Stomach (tissue), 9 donors: ENCODE measurements around the gene GSTO2. TPM values are rescaled to one million over a fixed set of nuclear protein-coding genes. Genes with fewer than 3 reads are reported as not detected.

ENCODE experiments used
- DNase-seq, 2 donors: peaks; one replicate each; pipeline versions ENCODE4 v3.0.0 to v3.0.0-alpha.2; 2013 to 2019
- H3K27ac ChIP-seq, 5 donors: fragments of 200-600 bp in 4 of 5; sonication (generic) in 4 of 5; one replicate each; pipeline ENCODE4 v1.5.1; 2013 to 2019; ENCODE audit warnings: mild to moderate bottlenecking in 1 of 5, moderate library complexity in 1 of 5
- H3K27me3 ChIP-seq, 3 donors: fragments of 200-600 bp; sonication (generic); one replicate each; pipeline ENCODE4 v1.5.1; 2017 to 2019; ENCODE audit warnings: mixed run types in 1 of 3
- H3K36me3 ChIP-seq, 4 donors: fragments of 200-600 bp; sonication (generic); 1 replicate in 3 of 4; 2 replicates in 1 of 4; pipeline ENCODE4 v1.5.1; 2016 to 2019
- H3K4me1 ChIP-seq, 4 donors: fragments of 200-600 bp; sonication (generic); one replicate each; pipeline ENCODE4 v1.5.1; 2016 to 2019
- H3K4me3 ChIP-seq, 4 donors: fragments of 200-600 bp; sonication (generic) in 3 of 4; one replicate each; pipeline ENCODE4 v1.5.1; 2016 to 2019; ENCODE audit warnings: mild to moderate bottlenecking in 1 of 4
- H3K9me3 ChIP-seq, 4 donors: fragments of 200-600 bp; sonication (generic); one replicate each; pipeline ENCODE4 v1.5.1; 2016 to 2019
- EP300 ChIP-seq: sonication (generic); formaldehyde crosslinking; IDR thresholded peaks from one replicate; pipeline ENCODE4 v1.6.1; 2017; ENCODE audit warnings: antibody characterized with exemption
- POLR2A ChIP-seq, 4 donors: fragments of 450-650 bp; IDR thresholded peaks; one replicate each; pipeline ENCODE4 v1.6.1; 2016; ENCODE audit warnings: antibody characterized with exemption in 4 of 4, control low read depth in 2 of 4, mild to moderate bottlenecking in 1 of 4, moderate library complexity in 1 of 4
- POLR2AphosphoS5 ChIP-seq, 3 donors: sonication (generic); formaldehyde crosslinking; IDR thresholded peaks; one replicate each; pipeline ENCODE4 v1.6.1; 2016; ENCODE audit warnings: antibody characterized with exemption in 3 of 3
- WGBS, 5 donors: extraction: QIAGEN DNeasy Blood & Tissue Kit in 3 of 5; methylation state at CpG; one replicate each; pipeline versions ENCODE4 v1.1.5 to v1.1.7; 2013 to 2018; 5-methylcytosine and 5-hydroxymethylcytosine counted together
- intact Hi-C: fragments of 100-400 bp; cut with DNase I; formaldehyde crosslinking; loops from one replicate; pipeline ENCODE4 v1.15.1; 2023; ENCODE audit warnings: low total_unique reads
- polyA plus RNA-seq, 3 donors: library from polyadenylated mRNA; stranded (reverse); fragments of 200-250 nt; gene quantifications; one replicate each; pipeline ENCODE4 v1.2.3, GENCODE V29; 2013
- total RNA-seq, 5 donors: library from RNA; depleted of rRNA; stranded (reverse); fragments of >200 nt; gene quantifications; one replicate each; pipeline versions ENCODE4 v1.1.0 to v1.2.3, GENCODE V29; 2014 to 2016
- TF ChIP-seq, protein P1 (sequence below), 7 experiments: fragments of 450-650 bp in 4 of 7; fragments of 200-600 bp in 3 of 7; sonication (generic) in 3 of 7; IDR thresholded peaks; one replicate each; pipeline ENCODE4 v1.5.1; 2016 to 2019; ENCODE audit warnings: antibody characterized with exemption in 7 of 7, control low read depth in 2 of 7, mild to moderate bottlenecking in 1 of 7
- donor health status: healthy with polysubstance abuse.
- donor health status: Bipolar disorder and iron deficiency.
- donor health status: healthy.

The GSTO2 gene
- total and polyA plus RNA-seq, 8 donors: under 0.01 to 26.6 (median 10.0) TPM

DNA sequence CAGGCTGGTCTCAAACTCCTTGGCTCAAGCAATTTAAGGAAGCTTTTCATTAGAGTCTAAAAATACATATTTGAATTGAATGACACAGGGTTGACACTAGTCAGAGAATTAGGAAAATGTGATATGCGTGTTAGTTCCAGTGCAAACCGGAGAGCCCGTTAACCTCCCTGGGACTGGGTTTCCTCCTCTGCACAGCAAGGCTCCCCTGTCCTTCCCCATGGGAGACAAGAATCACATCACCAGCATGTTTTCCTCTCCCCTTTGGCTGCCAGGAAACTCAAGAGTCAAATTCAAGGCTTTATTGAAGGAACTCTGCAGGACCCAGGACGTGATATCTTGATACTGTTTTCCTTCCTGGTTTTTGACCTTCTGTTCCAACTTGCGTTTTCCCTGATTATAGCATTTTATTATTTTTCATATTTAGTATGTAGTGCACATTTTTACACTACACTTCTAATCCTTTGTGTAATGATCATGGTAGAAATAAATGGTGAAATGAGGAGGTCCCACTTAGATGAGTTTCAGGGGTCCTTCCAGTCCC lies 24.9 kb downstream of the GSTO2 start:
- TF ChIP-seq EP300: no peak
- no peak for TF ChIP-seq POLR2A (IDR thresholded peaks at IDR 0.05)
- TF ChIP-seq POLR2AphosphoS5 (IDR thresholded peaks at IDR 0.05): no peak
- TF ChIP-seq, protein P1, sequence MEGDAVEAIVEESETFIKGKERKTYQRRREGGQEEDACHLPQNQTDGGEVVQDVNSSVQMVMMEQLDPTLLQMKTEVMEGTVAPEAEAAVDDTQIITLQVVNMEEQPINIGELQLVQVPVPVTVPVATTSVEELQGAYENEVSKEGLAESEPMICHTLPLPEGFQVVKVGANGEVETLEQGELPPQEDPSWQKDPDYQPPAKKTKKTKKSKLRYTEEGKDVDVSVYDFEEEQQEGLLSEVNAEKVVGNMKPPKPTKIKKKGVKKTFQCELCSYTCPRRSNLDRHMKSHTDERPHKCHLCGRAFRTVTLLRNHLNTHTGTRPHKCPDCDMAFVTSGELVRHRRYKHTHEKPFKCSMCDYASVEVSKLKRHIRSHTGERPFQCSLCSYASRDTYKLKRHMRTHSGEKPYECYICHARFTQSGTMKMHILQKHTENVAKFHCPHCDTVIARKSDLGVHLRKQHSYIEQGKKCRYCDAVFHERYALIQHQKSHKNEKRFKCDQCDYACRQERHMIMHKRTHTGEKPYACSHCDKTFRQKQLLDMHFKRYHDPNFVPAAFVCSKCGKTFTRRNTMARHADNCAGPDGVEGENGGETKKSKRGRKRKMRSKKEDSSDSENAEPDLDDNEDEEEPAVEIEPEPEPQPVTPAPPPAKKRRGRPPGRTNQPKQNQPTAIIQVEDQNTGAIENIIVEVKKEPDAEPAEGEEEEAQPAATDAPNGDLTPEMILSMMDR (IDR thresholded peaks at IDR 0.05): no peak
- intact Hi-C loops: loop anchor here (5.0 kb wide), 1 partner anchor 58 kb away; the partner anchor contains the start of gene CFAP58
- H3K4me3 ChIP-seq: no peak overlapping the region

DNA sequence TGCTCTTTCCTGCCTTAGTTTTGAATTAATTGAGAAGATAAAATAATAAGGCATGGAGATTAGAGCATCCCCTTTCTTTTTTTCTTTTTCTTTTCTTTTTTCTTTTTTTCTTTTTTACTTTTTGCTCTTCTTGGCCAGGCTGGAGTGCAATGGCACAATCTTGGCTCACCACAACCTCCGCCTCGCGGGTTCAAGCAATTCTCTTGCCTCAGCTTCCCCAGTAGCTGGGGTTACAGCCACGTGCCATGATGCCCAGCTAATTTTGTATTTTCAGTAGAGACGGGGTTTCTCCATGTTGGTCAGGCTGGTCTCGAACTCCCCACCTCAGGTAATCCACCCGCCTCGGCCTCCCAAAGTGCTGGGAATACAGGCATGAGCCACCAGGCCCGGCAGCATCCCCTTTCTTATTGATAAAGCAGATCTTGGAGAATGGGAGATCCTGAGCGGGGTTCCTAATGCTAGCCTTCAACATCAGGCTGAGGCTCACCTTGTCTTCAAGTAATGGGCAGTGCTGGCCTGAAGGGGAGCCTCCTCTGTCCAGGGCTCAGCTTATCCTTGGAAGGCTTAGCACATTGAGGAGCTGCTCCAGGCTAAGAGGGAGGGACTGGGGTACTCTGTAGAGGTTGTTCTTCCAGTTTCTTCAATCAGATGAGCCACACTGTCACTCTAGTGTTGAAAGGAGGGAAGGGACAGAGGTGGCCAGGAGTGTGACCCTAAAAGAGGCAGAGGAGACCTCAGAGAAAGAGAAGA lies 27.9 kb downstream of the GSTO2 start:
- intact Hi-C loops: no loop called here
- WGBS, 5 donors: 94 to 97% (median 96%) methylated on average over 10 of the region's 10 CpGs
- TF ChIP-seq, protein P1 (IDR thresholded peaks at IDR 0.05): no peak
- TF ChIP-seq POLR2A (IDR thresholded peaks at IDR 0.05): no peak
- TF ChIP-seq EP300: no peak
- TF ChIP-seq POLR2AphosphoS5 (IDR thresholded peaks at IDR 0.05): no peak

More for the DNA sequence above, 24.9 kb downstream of the GSTO2 start:
- Histone ChIP-seq H3K27ac (no peak overlapping the region), H3K27me3 (no peaks in the 10 kb centered on the region), H3K4me1 (peaks cover 0 to 14% (median 4%) of the 10 kb centered on the region in 4 donors), H3K9me3 (no peaks in the 10 kb centered on the region), H3K36me3 (no peaks in the 10 kb centered on the region)
- 74 to 87% (median 81%) methylated on average over 5 of the region's 5 CpGs for WGBS, 5 donors
- no peak for DNase-seq

DNA sequence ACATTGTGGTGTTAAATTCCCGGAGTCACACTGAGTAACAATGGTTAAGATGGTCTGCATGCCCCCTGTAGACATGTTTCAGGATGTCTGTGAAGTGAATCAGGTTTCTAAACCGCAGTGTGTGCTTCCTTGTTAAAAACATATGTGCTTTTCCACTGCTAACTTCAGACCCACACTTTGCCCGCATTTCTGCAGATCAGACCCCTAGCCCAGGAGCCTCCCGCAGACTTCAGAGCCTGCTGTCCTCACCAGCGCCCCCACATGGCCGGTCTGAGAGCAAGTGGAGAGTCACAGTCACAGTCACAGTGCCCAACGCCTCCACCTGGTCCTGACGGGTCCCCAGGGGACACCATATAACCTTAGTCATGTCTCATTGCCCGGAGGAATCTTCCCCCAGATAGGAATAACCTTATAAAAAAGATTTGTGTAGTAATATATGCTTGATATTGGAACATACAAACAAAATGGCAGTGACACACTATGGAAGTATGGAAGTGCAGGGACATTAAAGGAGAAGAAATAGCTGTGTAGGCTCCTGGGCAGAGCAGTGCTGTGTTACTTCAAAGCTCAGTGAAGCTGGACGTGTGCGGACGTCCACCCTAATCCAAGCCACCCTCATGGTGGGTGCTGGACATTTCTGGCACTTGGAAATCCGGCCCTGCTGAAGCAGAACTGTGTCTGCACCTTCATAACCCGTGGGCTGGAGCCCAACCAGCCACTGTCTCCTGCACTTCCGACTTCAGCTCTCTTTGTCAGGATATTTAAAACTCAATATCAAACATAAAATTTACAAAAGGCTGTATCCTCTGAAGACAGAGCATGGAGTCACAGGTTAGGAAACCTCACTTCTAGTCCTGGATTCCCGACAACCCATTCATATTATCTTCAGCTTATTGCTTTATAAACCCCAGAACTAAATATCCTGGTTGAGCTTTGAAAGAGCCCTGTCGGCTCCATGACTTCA lies 29.0 kb downstream of the GSTO2 start:
- Histone ChIP-seq H3K4me1 (peaks cover 0 to 21% (median 16%) of the 10 kb centered on the region in 4 donors), H3K9me3 (no peaks in the 10 kb centered on the region), H3K27ac (no peak overlapping the region), H3K27me3 (no peaks in the 10 kb centered on the region), H3K4me3 (no peak overlapping the region), H3K36me3 (no peaks in the 10 kb centered on the region)
- TF ChIP-seq, protein P1 (IDR thresholded peaks at IDR 0.05): no peak
- no peak for TF ChIP-seq EP300
- TF ChIP-seq POLR2A (IDR thresholded peaks at IDR 0.05): no peak
- TF ChIP-seq POLR2AphosphoS5 (IDR thresholded peaks at IDR 0.05): no peak
- 70 to 74% (median 71%) methylated on average over 17 of the region's 17 CpGs for WGBS, 5 donors
- no peak for DNase-seq
- intact Hi-C loops: no loop called here

More for the DNA sequence above, 27.9 kb downstream of the GSTO2 start:
- H3K27ac ChIP-seq: no peak overlapping the region
- no peaks in the 10 kb centered on the region for H3K36me3 ChIP-seq
- no peak for DNase-seq
- no peaks in the 10 kb centered on the region for H3K27me3 ChIP-seq
- H3K4me1 ChIP-seq: peaks cover 0 to 23% (median 16%) of the 10 kb centered on the region in 4 donors
- no peaks in the 10 kb centered on the region for H3K9me3 ChIP-seq
- H3K4me3 ChIP-seq: no peak overlapping the region
